NCI-H2081 treated with DMSO at 0.1 percent for 48 hours (cell line): ENCODE results near the gene C5orf63.
"Not testable (repeated sequence)": the region's sequence is repeated elsewhere in the genome, so short reads cannot be mapped to it uniquely, and the experiment has no call there.

ENCODE experiments used
- DNase-seq: peaks from one replicate; lab custom pipeline; 2025; lab: John Stamatoyannopoulos, UW

C5orf63 gene

GRCh38 chr5:127030259-127031146 lies 42.8 kb downstream of the C5orf63 start, which contains the start of gene MARCHF3:
Gene MARCHF3 (minus strand): TSS chr5:127030558. CDS start chr5:126918171, 112,387 bp downstream.
- no peak for DNase-seq

DNA sequence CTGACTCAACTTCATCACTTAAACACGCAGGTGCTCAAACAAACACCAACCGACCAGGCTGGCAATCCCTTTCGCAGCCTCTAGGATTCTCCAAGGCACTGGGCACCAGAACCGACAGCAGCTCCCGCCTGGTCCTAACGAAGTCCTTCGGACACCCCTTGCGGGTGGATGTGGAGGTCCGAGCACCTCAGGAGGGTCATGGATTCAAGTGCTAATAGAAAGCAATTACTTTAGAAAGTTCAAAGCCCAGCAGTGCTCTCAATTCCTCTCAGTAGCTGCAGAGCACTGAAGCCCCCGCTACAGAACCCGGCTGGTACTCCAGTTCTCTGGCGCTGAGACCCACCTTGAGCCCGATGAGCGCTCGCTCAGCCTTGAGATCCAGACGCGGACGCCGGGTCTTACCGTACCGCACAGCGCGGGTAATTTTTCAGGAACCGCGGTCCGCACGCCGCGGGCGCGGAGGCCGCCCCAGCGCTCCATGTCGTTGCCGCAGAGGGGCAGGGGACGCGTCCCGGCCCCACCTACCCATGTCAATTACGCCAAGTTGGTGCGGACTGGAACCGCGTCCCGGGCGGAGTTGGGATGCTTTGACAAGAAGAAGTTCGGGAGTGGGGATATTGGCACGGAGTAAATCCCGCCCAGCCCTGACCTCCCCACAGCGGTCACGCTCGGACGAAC lies 43.6 kb downstream of the C5orf63 start:
- DNase-seq: no peak

- DNase-seq: no peak
Measured at GRCh38 chr5:127028822-127029457, 44.4 kb downstream of the C5orf63 start.

DNA sequence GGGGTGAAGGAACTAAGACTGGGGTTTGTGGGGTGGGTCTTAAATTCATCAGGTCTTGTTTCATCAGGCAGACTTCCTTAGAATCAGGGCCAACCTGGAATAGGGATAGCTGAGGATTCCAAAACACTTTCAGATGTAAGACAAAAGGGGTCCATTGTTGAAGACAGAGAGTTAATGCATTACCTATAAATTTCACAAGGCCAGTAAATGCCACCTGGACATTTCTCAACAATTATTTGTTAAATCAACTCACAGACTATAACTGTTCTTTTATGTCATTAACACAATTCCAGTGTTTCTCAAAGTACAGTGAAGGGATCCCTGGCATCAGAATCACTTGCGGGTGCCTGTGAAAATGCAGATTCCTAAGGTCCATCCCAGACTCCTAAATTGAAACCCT lies 45.8 kb downstream of the C5orf63 start:
- no peak for DNase-seq

GRCh38 chr5:127026166-127026565 lies 47.1 kb downstream of the C5orf63 start:
- no peak for DNase-seq

DNA sequence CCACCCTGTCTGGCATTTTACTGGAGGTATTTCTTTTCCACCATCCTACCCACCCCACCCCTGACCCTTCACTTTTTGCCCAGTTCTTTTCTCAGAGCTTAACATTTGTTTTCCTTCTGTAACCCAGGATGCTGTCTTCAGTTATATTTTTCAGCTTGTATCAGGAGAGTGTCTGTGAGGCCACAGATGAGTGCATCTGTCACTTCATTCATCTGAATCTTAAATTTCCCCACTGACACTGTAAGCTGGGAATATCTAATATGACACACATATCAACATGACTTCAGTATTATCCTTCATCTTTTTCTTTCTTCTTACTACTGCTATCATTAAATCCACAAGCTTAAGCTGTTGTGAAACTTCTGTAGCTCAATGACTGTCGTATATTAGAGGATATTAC lies 47.8 kb downstream of the C5orf63 start:
- DNase-seq: no peak

DNA sequence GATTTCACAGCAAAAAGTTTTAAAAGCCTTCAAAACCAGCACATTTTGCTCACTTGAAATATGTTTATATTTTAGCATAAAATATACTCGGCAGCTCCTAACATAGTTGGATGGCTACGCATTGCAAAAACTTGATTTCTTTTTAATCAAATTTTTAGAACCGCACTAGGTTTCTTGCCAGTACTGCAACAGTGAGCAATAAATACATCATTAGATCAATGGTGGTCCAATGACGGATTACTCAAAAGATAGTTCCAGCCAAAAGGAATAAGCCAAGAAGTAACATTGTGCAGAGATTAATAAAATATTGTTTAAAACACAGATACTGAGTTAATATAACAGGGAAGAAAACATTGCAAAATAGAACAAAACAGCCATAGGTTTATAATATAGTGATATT lies 48.5 kb downstream of the C5orf63 start:
- no peak for DNase-seq

- not testable (repeated sequence) for DNase-seq
Measured at GRCh38 chr5:127023552-127024191, 49.6 kb downstream of the C5orf63 start.

GRCh38 chr5:127022846-127023245 lies 50.5 kb downstream of the C5orf63 start:
- no peak for DNase-seq

- no peak for DNase-seq
Measured at GRCh38 chr5:127019928-127020327, 53.4 kb downstream of the C5orf63 start.

GRCh38 chr5:127016722-127017121 lies 56.6 kb downstream of the C5orf63 start:
- DNase-seq: not testable (repeated sequence)

DNA sequence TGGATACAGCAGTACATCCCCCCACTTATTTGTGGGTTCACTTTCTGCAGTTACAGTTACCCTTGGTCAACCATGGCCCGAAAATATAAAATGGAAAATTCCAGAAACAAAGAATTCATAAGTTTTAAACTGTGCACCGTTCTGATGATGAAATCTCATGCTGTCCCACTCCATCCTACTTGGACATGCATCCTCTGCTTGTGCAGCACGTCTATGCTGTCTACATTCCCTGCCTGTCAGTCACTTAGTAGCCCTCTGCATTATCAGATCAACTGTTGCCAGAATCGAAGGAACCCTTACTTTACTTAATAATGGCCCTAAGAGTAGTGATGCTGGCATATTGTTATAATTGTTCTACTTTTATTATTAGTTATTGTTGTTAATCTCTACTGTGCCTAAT lies 57.6 kb downstream of the C5orf63 start:
- DNase-seq: no peak

DNA sequence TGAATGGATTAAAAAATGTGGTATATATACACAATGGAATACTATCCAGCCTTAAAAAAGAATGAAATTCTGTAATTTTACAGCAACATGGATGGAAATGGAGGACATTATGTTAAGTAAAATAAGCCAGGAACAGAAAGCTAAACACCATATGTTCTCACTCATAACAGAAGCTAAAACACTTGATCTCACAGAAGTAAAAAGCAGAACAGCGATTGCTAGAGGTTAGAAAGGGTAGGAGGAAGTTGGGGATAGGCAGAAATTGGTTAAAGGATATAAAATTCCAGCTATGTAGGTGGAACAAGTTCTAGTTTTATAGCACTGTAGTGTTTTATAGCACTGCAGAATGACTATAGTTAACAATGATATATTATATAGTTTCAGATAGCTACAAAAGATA lies 58.7 kb downstream of the C5orf63 start:
- no peak for DNase-seq

- DNase-seq: no peak
Measured at GRCh38 chr5:127013407-127013806, 59.9 kb downstream of the C5orf63 start.

GRCh38 chr5:127012916-127013315 lies 60.4 kb downstream of the C5orf63 start:
- no peak for DNase-seq

- DNase-seq: no peak
Measured at GRCh38 chr5:127011961-127012644, 61.2 kb downstream of the C5orf63 start.

DNA sequence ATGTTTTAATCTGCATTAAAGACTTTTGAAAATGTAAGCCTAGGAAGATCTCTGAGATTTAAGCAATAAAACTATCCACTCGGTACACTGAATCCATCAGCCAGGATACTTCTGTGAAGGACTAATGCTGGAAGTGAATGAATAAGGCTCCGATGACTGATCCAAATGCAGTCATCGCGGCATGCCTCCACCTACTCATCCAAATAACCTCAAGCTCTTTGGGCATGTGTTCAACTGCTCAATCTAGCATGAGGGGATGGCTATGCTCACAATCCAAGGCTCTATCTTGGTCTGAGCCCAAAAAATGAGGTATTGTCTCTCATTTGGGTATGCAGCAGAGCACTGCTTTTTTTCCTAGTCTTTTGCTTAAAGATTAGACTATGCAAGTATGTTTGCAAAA lies 62.1 kb downstream of the C5orf63 start:
- no peak for DNase-seq

DNA sequence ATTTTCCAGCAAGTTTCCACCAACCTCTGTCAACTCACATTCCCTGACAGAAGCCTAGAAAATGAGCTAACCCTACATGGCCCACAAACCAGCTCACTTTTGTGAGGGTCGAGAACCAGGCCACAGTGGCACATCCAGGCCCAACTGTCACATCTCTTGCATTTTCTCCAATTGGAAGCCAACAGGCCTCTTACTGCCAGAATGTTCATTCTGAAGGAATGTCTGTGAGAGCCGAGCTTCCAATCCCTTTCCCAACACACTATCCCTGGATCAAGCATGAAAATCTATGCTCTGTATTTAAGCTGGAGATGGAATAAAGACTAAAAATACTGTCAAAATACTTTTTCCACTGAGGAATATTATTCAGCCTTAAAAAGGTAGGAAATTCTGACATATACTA lies 62.9 kb downstream of the C5orf63 start:
- no peak for DNase-seq

GRCh38 chr5:127009784-127010183 lies 63.5 kb downstream of the C5orf63 start:
- DNase-seq: no peak

DNA sequence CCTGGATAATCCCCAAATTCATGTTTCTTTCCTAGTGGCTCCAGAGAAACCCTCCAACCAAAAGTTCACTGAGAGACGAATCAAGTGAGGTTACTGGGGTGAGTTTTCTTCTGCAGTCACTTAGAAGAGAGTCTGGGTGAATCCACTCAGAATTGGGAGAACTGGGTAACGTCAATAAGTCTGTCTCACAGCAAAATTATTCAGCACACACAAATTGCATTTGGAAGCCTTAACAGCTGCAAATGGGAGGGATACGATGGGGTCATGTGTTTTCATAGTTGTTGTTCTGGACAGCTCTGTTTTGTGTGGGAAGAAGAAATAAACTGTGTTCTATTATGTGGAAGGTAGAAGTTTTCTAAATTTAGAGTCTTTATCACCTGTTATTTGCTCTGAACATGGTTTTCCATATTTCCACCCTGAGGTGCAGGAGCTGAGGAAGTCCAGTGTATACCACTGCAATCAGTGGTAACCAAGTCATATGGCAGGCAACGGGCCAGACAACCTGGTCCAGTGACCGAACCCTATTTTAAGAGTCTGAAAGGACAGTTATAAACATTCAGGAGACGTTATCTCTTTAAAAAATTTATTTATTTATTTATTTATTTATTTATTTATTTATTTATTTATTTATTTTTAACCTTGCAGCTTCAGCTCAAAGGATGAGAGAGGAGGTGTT lies 64.9 kb downstream of the C5orf63 start:
- no peak for DNase-seq

DNA sequence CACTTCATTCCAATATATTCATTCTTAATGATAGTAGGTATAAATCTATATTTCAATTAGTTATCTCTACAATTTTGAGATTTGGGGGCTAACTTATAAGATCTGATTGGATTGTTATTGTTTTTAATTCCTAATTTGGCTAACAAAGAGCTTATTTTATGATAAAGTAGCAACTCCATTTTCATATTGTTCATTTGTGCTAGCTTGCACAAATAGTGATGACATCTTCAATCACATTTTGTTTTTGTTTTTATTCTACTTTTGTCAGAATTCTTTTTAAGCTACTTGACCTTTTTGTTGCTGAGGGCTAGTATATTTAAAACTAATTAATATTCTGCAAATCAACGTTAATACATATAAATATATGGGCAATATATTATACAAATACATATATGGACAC lies 65.8 kb downstream of the C5orf63 start:
- DNase-seq: no peak
